GM19455 (cell line): ENCODE results near the gene DPP10.
"Not testable (repeated sequence)": the region's sequence is repeated elsewhere in the genome, so short reads cannot be mapped to it uniquely, and the experiment has no call there.

Experiments used
- ATAC-seq: cut with Tn5 transposase; IDR thresholded peaks from one replicate; pipeline ENCODE4 v1.9.1; 2021; ENCODE audit not compliant: unreplicated experiment

DPP10 gene

GRCh38 chr2:114442510-114442909 is at the start of gene DPP10:
TSS of gene DPP10 (plus strand) at chr2:114442641.
- no peak for ATAC-seq

- ATAC-seq: no peak
Observed at GRCh38 chr2:114400890-114401289, 41.6 kb upstream of the DPP10 start.

GRCh38 chr2:114405247-114406116 is 37.0 kb upstream of the DPP10 start:
- no peak for ATAC-seq

- ATAC-seq: no peak
Observed at GRCh38 chr2:114406347-114406746, 36.1 kb upstream of the DPP10 start.

GRCh38 chr2:114407353-114407752 is 35.1 kb upstream of the DPP10 start:
- not testable (repeated sequence) for ATAC-seq

GRCh38 chr2:114421781-114422180 is 20.7 kb upstream of the DPP10 start:
- ATAC-seq: no peak

- no peak for ATAC-seq
Observed at GRCh38 chr2:114424699-114425098, 17.7 kb upstream of the DPP10 start.

- no peak for ATAC-seq
Observed at GRCh38 chr2:114426756-114427155, 15.7 kb upstream of the DPP10 start.

GRCh38 chr2:114436329-114436728 is 6.1 kb upstream of the DPP10 start:
- ATAC-seq: no peak

- ATAC-seq: no peak
Observed at GRCh38 chr2:114446571-114446970, 4.1 kb downstream of the DPP10 start.

- no peak for ATAC-seq
Observed at GRCh38 chr2:114450639-114451038, 8.2 kb downstream of the DPP10 start.

- ATAC-seq: no peak
Observed at GRCh38 chr2:114456566-114456965, 14.1 kb downstream of the DPP10 start.

GRCh38 chr2:114457956-114458355 is 15.5 kb downstream of the DPP10 start:
- no peak for ATAC-seq

- no peak for ATAC-seq
Observed at GRCh38 chr2:114461116-114461515, 18.7 kb downstream of the DPP10 start.

- no peak for ATAC-seq
Observed at GRCh38 chr2:114464961-114465706, 22.7 kb downstream of the DPP10 start.

GRCh38 chr2:114468343-114468742 is 25.9 kb downstream of the DPP10 start:
- no peak for ATAC-seq

GRCh38 chr2:114472246-114472645 is 29.8 kb downstream of the DPP10 start:
- no peak for ATAC-seq

- no peak for ATAC-seq
Observed at GRCh38 chr2:114472726-114473125, 30.3 kb downstream of the DPP10 start.

GRCh38 chr2:114488841-114489530 is 46.5 kb downstream of the DPP10 start:
- no peak for ATAC-seq

GRCh38 chr2:114495046-114495445 is 52.6 kb downstream of the DPP10 start:
- ATAC-seq: no peak

GRCh38 chr2:114496959-114497358 is 54.5 kb downstream of the DPP10 start:
- no peak for ATAC-seq

GRCh38 chr2:114499101-114499500 is 56.7 kb downstream of the DPP10 start:
- no peak for ATAC-seq
